Common myeloid progenitor, CD34-positive (primary cell): Measurements from ENCODE around the gene NRARP.
A peak's percentile ranks its signal among the peaks of the same experiment; 100 is the strongest.

Source experiments
- CTCF ChIA-PET: fragments of 350-600 bp; sonication (Branson Sonifier 250); formaldehyde crosslinking; loops from one replicate; lab custom pipeline; 2021; ENCODE audit warnings: antibody characterized with exemption; lab: Charles Lee
- POLR2A ChIA-PET: fragments of 350-600 bp; sonication (Branson Sonifier 250); formaldehyde crosslinking; loops from one replicate; lab custom pipeline; 2021; ENCODE audit warnings: antibody characterized with exemption; lab: Charles Lee
- DNase-seq, 3 donors: peaks; one replicate each; pipeline versions ENCODE4 v3.0.0 to v3.0.0-alpha.2; 2013
- H3K27ac ChIP-seq, 2 experiments: 1 replicate in 1 of 2; 2 replicates in 1 of 2; pipeline ENCODE4 v1.7.0; 2013; ENCODE audit warnings: inconsistent platforms in 2 of 2, low read length in 2 of 2, mild to moderate bottlenecking in 2 of 2, low read depth in 1 of 2, moderate library complexity in 1 of 2; ENCODE audit not compliant: severe bottlenecking in 2 of 2, insufficient read depth in 1 of 2, poor library complexity in 1 of 2
- H3K27me3 ChIP-seq, 5 experiments: replicated peaks in 2 of 5; 1 replicate in 3 of 5; 2 replicates in 2 of 5; pipeline versions ENCODE4 v1.6.1 to v1.7.0; 2013; ENCODE audit warnings: low read length in 4 of 5, mild to moderate bottlenecking in 2 of 5, moderate library complexity in 2 of 5, inconsistent platforms in 1 of 5; ENCODE audit not compliant: insufficient read depth in 5 of 5, control insufficient read depth in 4 of 5
- H3K36me3 ChIP-seq, 4 experiments: 1 replicate in 2 of 4; 2 replicates in 2 of 4; pipeline versions ENCODE4 v1.6.1 to v1.7.0; 2013; ENCODE audit warnings: low read length in 3 of 4, control low read depth in 1 of 4, mild to moderate bottlenecking in 1 of 4; ENCODE audit not compliant: control insufficient read depth in 4 of 4, insufficient read depth in 4 of 4
- H3K4me1 ChIP-seq, 4 experiments: 1 replicate in 3 of 4; 2 replicates in 1 of 4; pipeline versions ENCODE4 v1.6.1 to v1.7.1; 2013; ENCODE audit warnings: low read length in 3 of 4, mild to moderate bottlenecking in 3 of 4, control low read depth in 1 of 4, inconsistent platforms in 1 of 4, moderate library complexity in 1 of 4; ENCODE audit not compliant: control insufficient read depth in 4 of 4, insufficient read depth in 4 of 4; ENCODE audit errors: control extremely low read depth in 1 of 4
- H3K4me3 ChIP-seq, 7 experiments: 1 replicate in 4 of 7; 2 replicates in 3 of 7; pipeline versions ENCODE4 v1.5.1 to v1.7.0; 2013; ENCODE audit warnings: mild to moderate bottlenecking in 7 of 7, low read length in 6 of 7, moderate library complexity in 6 of 7, inconsistent platforms in 2 of 7, low read depth in 2 of 7, control low read depth in 1 of 7; ENCODE audit not compliant: insufficient read depth in 4 of 7, control insufficient read depth in 1 of 7; ENCODE audit errors: extremely low read depth in 1 of 7
- H3K9me3 ChIP-seq, 5 experiments: 1 replicate in 4 of 5; 2 replicates in 1 of 5; pipeline versions ENCODE4 v1.6.1 to v1.7.1; 2013; ENCODE audit warnings: low read length in 4 of 5, mild to moderate bottlenecking in 2 of 5, inconsistent platforms in 1 of 5, low read depth in 1 of 5, moderate library complexity in 1 of 5; ENCODE audit not compliant: control insufficient read depth in 4 of 5, insufficient read depth in 2 of 5; ENCODE audit errors: control extremely low read depth in 1 of 5
- WGBS: methylation state at CpG from one replicate; pipeline ENCODE4 v1.1.5; 2013; ENCODE audit not compliant: insufficient coverage; 5-methylcytosine and 5-hydroxymethylcytosine counted together

The NRARP gene

DNA sequence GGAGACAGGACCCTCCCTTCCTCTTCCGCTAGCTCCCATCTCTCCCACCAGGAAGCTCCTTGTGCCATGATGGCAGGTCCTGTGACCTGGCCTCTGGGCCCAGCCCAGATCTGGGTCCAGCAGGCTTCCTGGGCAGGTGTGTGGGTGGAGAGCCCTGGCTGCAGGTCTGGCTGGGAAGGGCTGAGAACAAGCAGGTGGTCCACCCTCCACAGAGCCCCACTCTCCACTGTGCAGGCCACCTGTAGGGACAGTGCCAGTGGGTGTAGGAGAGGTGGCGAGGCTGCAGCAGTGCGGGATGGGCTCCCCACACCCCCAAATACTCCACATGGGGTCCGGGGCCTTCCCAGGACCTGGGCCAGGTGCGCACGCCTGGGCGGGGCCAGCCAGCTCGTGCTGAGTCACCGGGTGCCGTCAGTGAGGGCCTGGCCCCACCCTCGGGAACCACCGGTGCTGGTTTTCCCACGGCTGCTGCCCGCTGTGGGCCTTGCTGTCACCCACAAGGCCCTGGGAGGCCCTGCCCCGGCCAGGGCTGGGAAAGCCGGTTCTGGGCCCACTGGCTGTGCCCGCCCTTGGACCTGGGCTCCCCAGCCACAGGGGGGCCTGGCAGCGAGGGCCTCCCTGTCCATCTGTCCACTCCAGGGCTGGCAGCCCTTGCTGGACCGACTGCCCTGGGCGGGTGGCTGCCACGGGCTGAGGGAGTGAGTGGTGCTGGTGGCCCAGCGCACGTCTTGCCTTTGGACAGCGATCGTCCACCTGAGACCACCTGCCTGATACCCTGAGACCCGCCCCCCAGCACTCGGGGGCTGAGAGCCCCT, 9.3 kb upstream of the NRARP start:
- H3K9me3 ChIP-seq, result no peaks in the 10 kb centered on the region
- DNase-seq, result no peak
- no peaks in the 10 kb centered on the region for H3K36me3 ChIP-seq
- 77% methylated on average over 20 of the region's 27 CpGs for WGBS
- ChIA-PET CTCF (interaction anchor here (2.7 kb wide), 1 partner anchor 8 kb away, joined by 8 read pairs; no protein-coding TSS in a partner anchor), POLR2A (no interaction called here)
- no peak overlapping the region for H3K27ac ChIP-seq
- peaks cover 0 to 1% (median 0%) of the 10 kb centered on the region in 5 experiments for H3K27me3 ChIP-seq
- H3K4me3 ChIP-seq, result no peak overlapping the region
- H3K4me1 ChIP-seq, result peaks cover 0 to 28% (median 22%) of the 10 kb centered on the region in 4 experiments

DNA sequence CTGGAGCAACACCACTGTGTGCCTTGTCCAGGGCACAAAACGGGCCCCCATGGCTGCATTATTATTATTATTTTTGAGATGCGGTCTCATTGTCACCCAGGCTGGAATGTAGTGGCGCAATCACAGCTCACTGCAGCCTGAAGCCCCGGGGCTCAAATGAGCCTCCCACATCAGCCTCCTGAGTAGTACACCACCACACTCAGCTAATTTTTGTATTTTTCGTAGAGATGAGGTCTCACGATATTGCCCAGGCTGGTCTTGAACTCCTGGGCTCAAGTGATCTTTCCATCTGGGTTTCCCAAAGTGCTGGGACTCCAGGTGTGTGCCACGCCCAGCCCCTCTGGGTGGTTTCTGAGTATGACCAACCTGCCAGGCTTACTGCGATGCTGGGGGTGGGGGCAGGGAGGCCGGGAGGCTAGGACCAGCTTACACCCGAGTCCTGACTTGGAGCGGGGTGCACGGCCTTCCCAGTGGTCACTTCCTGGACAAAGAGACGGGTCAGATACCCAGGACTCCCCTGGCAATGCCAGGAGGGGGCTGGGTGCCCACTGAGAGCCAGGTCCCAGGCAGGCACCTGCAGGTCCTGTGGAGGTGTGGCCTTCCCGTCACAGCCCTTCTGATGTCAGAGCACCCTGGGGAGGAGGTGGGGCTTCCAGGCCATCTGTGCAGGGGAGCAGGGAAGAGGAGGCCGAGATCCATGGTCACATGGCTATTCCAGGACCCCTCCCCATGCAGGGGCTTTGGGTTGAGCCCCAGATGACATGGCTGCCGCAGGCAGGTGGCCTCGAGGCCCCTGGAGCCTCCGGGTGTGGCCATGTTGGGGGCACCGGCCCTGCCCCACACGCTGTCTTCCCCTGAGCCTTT, 8.3 kb upstream of the NRARP start:
- H3K4me3 ChIP-seq, result no peak overlapping the region
- POLR2A ChIA-PET, result interaction anchor here (0.9 kb wide), 1 partner anchor 16 kb away, joined by 4 read pairs; no protein-coding TSS in a partner anchor
- H3K9me3 ChIP-seq, result no peaks in the 10 kb centered on the region
- H3K27me3 ChIP-seq, result peaks cover 0 to 4% (median 0%) of the 10 kb centered on the region in 5 experiments
- H3K4me1 ChIP-seq, result peaks cover 0 to 35% (median 25%) of the 10 kb centered on the region in 4 experiments
- no peak for DNase-seq
- H3K27ac ChIP-seq, result no peak overlapping the region
- 93% methylated on average over 13 of the region's 20 CpGs for WGBS
- CTCF ChIA-PET, result interaction anchor here (0.9 to 1.4 kb wide), 2 partner anchors 14 to 17 kb away, joined by 3 to 5 read pairs; no protein-coding TSS in a partner anchor
- no peaks in the 10 kb centered on the region for H3K36me3 ChIP-seq

DNA sequence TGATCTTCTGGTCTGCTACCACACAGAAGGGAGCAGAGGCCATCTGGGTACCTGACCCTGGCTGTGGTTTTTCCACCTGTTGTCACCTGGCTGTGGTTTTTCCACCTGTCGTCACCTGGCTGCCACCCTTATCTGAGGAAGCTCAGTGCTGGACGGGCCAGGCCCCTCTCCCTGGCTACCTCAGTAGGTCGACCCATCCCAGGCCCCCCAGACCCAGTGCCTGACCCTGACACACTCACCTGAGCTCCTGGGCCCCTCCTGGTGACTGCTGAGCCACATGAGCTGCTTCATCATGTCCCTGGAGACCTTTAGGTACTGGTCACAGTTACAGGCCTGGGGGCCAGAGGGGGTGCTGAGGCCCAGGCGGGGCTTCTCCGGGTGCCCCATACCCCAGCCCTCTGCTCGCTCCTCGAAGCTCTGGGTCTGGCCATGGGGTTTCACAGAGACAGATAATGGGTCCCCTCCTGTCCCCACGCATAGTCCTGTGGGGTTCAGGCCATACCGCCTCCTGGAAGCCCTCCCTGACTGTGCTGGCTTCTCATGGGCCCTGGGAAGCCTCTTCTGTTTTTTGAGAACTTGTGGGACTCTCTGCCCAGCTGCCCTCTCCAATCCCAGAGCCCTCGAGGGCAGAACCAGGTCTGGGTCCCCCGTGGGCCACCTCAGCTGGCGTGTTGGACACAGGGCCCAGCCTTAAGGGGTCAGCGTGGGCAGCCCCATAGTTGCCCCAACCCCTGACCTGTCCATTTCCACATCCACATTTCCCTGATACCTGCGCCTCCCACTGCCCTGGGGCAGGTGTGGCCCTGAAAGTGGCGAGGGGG, 7.5 kb upstream of the NRARP start:
- no peak overlapping the region for H3K27ac ChIP-seq
- peaks cover 0 to 4% (median 0%) of the 10 kb centered on the region in 5 experiments for H3K27me3 ChIP-seq
- H3K9me3 ChIP-seq, result no peaks in the 10 kb centered on the region
- peaks cover 0 to 36% (median 33%) of the 10 kb centered on the region in 4 experiments for H3K4me1 ChIP-seq
- H3K36me3 ChIP-seq, result no peaks in the 10 kb centered on the region
- ChIA-PET CTCF (interaction anchor here (0.9 to 1.4 kb wide), 2 partner anchors 15 to 16 kb away, joined by 3 to 5 read pairs; no protein-coding TSS in a partner anchor), POLR2A (interaction anchor here (0.9 kb wide), 1 partner anchor 17 kb away, joined by 4 read pairs; no protein-coding TSS in a partner anchor)
- no peak overlapping the region for H3K4me3 ChIP-seq
- 94% methylated on average over 14 of the region's 15 CpGs for whole genome bisulfite sequencing
- no peak for DNase-seq

DNA sequence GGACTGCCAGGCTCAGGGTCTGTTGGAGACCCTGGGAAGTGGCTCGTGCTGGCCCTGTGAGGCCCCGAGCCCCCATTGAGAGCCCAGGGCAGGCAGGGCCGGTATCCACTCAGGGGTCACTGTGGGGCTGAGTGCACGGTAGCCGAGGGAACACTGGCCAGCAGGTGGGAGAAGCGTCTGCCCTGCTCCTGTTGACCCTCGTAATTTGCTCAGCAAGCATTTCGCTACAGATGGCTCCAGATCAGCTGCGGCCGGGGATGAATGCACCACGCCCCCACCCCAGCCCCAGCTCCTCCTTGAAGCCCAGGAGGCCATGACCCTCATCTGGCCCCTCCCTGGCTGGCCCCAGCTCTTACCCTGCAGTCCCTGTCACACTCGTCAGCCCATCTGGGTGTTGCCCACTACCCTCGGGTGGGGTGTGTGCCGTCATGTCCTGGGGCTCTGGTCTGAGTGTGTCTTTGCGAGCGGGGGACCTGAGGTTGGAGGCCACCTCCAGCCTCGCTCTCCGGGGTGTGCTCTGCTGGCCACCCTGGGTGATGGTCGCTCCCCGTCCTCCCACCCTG, 6.1 kb upstream of the NRARP start:
- WGBS, result 88% methylated on average over 20 of the region's 20 CpGs
- H3K27ac ChIP-seq, result no peak overlapping the region
- CTCF ChIA-PET, result no interaction called here
- no peak overlapping the region for H3K4me3 ChIP-seq
- no peaks in the 10 kb centered on the region for H3K9me3 ChIP-seq
- peaks cover 0 to 4% (median 0%) of the 10 kb centered on the region in 5 experiments for H3K27me3 ChIP-seq
- H3K4me1 ChIP-seq, result peaks cover 0 to 48% (median 45%) of the 10 kb centered on the region in 4 experiments
- DNase-seq, result no peak
- no peaks in the 10 kb centered on the region for H3K36me3 ChIP-seq
- POLR2A ChIA-PET, result no interaction called here

DNA sequence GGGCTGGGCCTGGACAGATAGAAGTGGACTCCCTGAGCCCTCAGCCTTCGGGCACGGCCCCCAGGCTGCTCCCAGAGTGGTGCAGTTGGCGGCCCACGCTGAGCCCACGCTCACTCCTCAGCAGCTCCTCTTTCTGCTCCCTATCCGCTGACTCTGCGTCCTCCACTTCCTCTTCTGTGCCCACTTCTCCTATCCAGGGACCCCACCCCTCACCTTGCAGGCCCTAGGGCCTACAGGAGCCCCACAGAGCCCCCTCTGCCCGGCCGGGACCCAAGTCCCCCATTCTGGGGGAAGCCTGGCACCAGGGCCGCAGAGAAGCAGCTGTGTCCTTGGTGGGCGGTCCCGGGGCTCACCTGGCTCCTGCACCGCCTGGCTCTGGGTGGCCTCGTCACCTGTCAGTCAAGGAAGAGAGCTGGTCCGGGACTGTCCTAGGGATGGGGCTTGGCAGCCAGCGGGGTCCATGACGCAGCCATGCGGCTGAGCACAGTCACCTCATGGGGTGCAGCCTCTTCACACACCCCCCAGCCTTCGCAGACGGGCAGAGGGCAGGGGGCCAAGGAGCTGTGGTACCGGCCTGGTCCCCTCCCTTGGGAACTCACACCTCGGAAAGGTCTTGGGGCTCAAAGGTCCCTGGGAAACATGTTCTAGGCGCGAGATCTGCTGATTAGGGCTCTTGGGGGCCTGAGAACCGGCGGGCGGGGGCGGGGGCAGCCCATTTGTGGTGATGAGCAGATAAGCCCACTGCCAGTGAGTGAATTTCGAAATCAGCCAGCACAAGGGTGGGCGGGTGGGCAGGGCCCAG, 5.4 kb upstream of the NRARP start:
- H3K9me3 ChIP-seq, result no peaks in the 10 kb centered on the region
- H3K4me3 ChIP-seq, result peak overlapping the region in 3 of 7 experiments; percentile 19 to 61 (median 52)
- DNase-seq, result peak in 2 of 3 donors; percentile 66 to 73
- H3K4me1 ChIP-seq, result peaks cover 0 to 54% (median 51%) of the 10 kb centered on the region in 4 experiments
- 17% methylated on average over 19 of the region's 30 CpGs for WGBS
- ChIA-PET POLR2A (interaction anchor here (1.6 kb wide), 1 partner anchor 13 kb away, joined by 4 read pairs; no protein-coding TSS in a partner anchor), CTCF (interaction anchor here (0.8 to 1.2 kb wide), 2 partner anchors 8 to 11 kb away, joined by 3 to 4 read pairs; no protein-coding TSS in a partner anchor)
- no peak overlapping the region for H3K27ac ChIP-seq
- H3K27me3 ChIP-seq, result peaks cover 0 to 4% (median 0%) of the 10 kb centered on the region in 5 experiments
- H3K36me3 ChIP-seq, result no peaks in the 10 kb centered on the region
